Erythroblast (primary cell): Measurements from ENCODE around the gene FHAD1.

Source experiments
- GATA1 ChIP-seq: IDR thresholded peaks from 2 replicates; pipeline ENCODE4 v1.6.1; 2011; ENCODE audit warnings: low read depth, mild to moderate bottlenecking, control low read depth, low read length, moderate library complexity
- POLR2A ChIP-seq: IDR thresholded peaks from 2 replicates; pipeline ENCODE4 v1.6.1; 2011; ENCODE audit warnings: mild to moderate bottlenecking, low read length

DNA sequence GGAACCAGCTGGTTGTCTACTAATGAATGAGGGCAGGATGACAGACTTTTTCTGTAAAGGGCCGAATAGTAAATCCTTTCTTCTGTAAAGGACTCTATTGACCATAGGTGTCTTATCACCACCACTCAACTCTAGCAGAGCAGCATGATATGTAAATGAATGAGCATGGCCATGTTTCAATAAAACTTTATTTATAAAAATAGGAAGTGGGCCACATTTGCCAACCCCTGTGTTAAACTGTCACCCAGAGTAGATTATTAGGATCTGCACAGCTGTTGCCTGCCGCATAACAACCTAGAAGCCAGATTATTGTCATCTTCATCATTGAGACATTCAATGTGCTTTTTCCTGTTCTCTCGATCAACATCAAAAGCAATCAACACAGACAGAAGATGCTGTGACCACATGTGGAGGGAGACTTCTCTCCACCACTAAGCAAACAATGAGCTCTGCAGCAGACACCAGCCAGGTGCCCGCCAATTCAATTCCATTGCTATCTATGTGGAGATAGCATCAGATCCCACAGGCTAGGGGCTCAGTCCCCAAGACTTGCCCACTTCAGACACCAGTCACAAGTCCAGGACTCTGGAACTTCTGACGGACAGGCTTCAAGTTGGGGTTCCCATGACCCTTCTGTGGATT, 155.9 kb downstream of the FHAD1 start:
- TF ChIP-seq POLR2A (no peak), GATA1 (no peak)
